Measurements from ENCODE around the gene SAMD9L.

DNA sequence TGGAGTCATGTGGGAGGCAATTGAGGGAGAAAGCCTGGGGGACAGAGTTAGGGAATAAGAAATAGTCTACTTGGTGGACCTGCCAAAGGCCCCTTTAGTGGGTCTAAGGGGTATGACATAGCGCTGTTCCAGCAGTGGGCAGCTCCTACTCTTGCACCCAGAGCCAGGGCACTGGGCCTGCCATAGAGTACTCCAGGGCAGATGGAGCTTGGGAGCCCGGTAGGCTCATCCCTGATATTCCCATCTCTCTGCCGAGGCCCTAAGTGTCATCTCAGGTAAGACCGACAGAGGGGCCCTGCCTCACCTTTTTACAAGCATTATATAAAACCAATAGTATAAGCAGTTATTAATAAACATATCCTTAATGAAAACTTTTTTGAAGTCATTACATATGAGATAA is 9.6 kb downstream of the SAMD9L start:
- TF ChIP-seq, protein P1, sequence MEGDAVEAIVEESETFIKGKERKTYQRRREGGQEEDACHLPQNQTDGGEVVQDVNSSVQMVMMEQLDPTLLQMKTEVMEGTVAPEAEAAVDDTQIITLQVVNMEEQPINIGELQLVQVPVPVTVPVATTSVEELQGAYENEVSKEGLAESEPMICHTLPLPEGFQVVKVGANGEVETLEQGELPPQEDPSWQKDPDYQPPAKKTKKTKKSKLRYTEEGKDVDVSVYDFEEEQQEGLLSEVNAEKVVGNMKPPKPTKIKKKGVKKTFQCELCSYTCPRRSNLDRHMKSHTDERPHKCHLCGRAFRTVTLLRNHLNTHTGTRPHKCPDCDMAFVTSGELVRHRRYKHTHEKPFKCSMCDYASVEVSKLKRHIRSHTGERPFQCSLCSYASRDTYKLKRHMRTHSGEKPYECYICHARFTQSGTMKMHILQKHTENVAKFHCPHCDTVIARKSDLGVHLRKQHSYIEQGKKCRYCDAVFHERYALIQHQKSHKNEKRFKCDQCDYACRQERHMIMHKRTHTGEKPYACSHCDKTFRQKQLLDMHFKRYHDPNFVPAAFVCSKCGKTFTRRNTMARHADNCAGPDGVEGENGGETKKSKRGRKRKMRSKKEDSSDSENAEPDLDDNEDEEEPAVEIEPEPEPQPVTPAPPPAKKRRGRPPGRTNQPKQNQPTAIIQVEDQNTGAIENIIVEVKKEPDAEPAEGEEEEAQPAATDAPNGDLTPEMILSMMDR (IDR thresholded peaks at IDR 0.05), result no peak
- TF ChIP-seq EZH2phosphoT487 (IDR thresholded peaks at IDR 0.05), result no peak

Data from neural progenitor cell (in vitro differentiated cells).